Measurements from ENCODE around the gene PDCL3.

The PDCL3 gene

DNA sequence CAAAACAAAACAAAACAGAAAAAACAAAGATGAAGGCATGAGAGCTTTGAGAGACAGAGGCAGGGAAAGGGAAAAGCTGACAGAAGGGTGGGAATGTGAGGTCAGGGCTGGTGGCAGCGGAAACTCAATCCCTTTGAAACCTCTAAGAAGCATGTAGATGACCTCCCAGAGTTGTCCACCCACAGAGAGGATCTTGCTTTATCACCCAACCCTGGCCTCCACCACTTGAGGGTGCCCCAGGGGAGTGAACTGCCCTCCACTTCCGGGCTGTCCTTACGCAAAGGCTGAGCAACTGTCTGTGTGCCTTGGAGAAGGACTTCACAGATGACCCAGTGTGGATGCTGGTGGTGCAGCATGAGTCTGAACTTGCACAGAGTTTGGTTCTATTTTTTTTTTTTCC is 26.7 kb downstream of the PDCL3 start:
- Histone ChIP-seq H3K79me2 (ENCODE audit: control insufficient read depth, insufficient read depth, low read length, poor library complexity) (no peaks in the 10 kb centered on the region), H3K4me2 (ENCODE audit: low read length) (no peak overlapping the region), H3K27me3 (ENCODE audit: insufficient read depth, low read length) (no peaks in the 10 kb centered on the region), H4K91ac (ENCODE audit: low read depth, low read length) (no peak overlapping the region), H3K79me1 (ENCODE audit: low read length) (no peaks in the 10 kb centered on the region), H2AK5ac (ENCODE audit: low read length) (no peak overlapping the region), H4K8ac (ENCODE audit: low read depth, low read length) (no peak overlapping the region), H2BK12ac (ENCODE audit: low read length) (no peak overlapping the region), H2BK5ac (ENCODE audit: low read depth, low read length, poor library complexity) (no peak overlapping the region), H2BK120ac (ENCODE audit: insufficient read depth, low read length, poor library complexity) (no peak overlapping the region), H3K4me3 (ENCODE audit: low read depth, low read length) (no peak overlapping the region), H3K4me1 (ENCODE audit: control insufficient read depth in 1 of 2, insufficient read depth in 2 of 2, low read length in 2 of 2) (no peaks in the 10 kb centered on the region), H3K9ac (ENCODE audit: low read length) (no peak overlapping the region), H3K27ac (ENCODE audit: low read depth, low read length) (no peak overlapping the region), H4K12ac (ENCODE audit: low read depth, low read length) (no peak overlapping the region), H3K18ac (ENCODE audit: low read length) (no peak overlapping the region), H3K23ac (ENCODE audit: low read length) (no peak overlapping the region), H3K9me3 (ENCODE audit: insufficient read depth, low read depth, low read length) (peaks cover 1% of the 10 kb centered on the region), H3K14ac (ENCODE audit: low read length) (no peak overlapping the region), H3K4ac (ENCODE audit: low read depth, low read length) (no peak overlapping the region), H3K36me3 (ENCODE audit: control insufficient read depth in 1 of 2, insufficient read depth in 2 of 2, low read length in 2 of 2) (no peaks in the 10 kb centered on the region), H2AFZ (ENCODE audit: insufficient read depth, low read length, poor library complexity) (no peak overlapping the region)
- WGBS (ENCODE audit: extremely low coverage, insufficient coverage, insufficient read length) = no CpG with 5 or more reads among the region's 3 CpGs
- DNase-seq = peak in 1 of 2 donors; percentile 8

DNA sequence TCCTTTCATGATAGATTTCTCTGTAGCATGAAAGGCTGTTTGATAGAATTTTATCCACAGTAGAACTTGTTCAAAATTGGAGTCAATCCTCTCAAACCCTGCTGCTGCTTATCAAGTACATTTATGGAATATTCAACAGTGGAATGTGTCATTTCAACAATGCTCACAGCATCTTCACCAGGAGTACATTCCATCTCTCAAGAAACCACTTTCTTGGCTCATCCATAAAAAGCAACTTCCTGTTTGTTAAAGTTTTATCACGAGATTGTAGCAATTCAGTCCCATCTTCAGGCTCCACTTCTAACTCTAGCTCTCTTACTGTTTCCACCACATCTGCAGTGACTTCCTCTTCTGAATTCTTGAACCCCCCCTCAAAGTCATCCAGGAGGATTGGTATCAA is 29.4 kb downstream of the PDCL3 start:
- no peak overlapping the region for H2AK5ac ChIP-seq (ENCODE audit: low read length)
- no peak overlapping the region for H3K9ac ChIP-seq (ENCODE audit: low read length)
- no peak overlapping the region for H3K14ac ChIP-seq (ENCODE audit: low read length)
- peaks cover 1% of the 10 kb centered on the region for H3K9me3 ChIP-seq (ENCODE audit: insufficient read depth, low read depth, low read length)
- no CpG with 5 or more reads among the region's 1 CpG for WGBS (ENCODE audit: extremely low coverage, insufficient coverage, insufficient read length)
- no peak overlapping the region for H3K4ac ChIP-seq (ENCODE audit: low read depth, low read length)
- no peak overlapping the region for H4K8ac ChIP-seq (ENCODE audit: low read depth, low read length)
- H3K27me3 ChIP-seq (ENCODE audit: insufficient read depth, low read length) = no peaks in the 10 kb centered on the region
- H2BK12ac ChIP-seq (ENCODE audit: low read length) = no peak overlapping the region
- no peaks in the 10 kb centered on the region for H3K79me1 ChIP-seq (ENCODE audit: low read length)
- no peak overlapping the region for H3K4me2 ChIP-seq (ENCODE audit: low read length)
- H3K4me3 ChIP-seq (ENCODE audit: low read depth, low read length) = no peak overlapping the region
- H2AFZ ChIP-seq (ENCODE audit: insufficient read depth, low read length, poor library complexity) = no peak overlapping the region
- no peaks in the 10 kb centered on the region for H3K36me3 ChIP-seq (ENCODE audit: control insufficient read depth in 1 of 2, insufficient read depth in 2 of 2, low read length in 2 of 2)
- H3K4me1 ChIP-seq (ENCODE audit: control insufficient read depth in 1 of 2, insufficient read depth in 2 of 2, low read length in 2 of 2) = no peaks in the 10 kb centered on the region
- no peak overlapping the region for H2BK5ac ChIP-seq (ENCODE audit: low read depth, low read length, poor library complexity)
- H3K23ac ChIP-seq (ENCODE audit: low read length) = no peak overlapping the region
- H3K18ac ChIP-seq (ENCODE audit: low read length) = no peak overlapping the region
- H3K79me2 ChIP-seq (ENCODE audit: control insufficient read depth, insufficient read depth, low read length, poor library complexity) = no peaks in the 10 kb centered on the region
- no peak overlapping the region for H2BK120ac ChIP-seq (ENCODE audit: insufficient read depth, low read length, poor library complexity)
- H3K27ac ChIP-seq (ENCODE audit: low read depth, low read length) = no peak overlapping the region
- DNase-seq = no peak
- H4K91ac ChIP-seq (ENCODE audit: low read depth, low read length) = no peak overlapping the region
- no peak overlapping the region for H4K12ac ChIP-seq (ENCODE audit: low read depth, low read length)

DNA sequence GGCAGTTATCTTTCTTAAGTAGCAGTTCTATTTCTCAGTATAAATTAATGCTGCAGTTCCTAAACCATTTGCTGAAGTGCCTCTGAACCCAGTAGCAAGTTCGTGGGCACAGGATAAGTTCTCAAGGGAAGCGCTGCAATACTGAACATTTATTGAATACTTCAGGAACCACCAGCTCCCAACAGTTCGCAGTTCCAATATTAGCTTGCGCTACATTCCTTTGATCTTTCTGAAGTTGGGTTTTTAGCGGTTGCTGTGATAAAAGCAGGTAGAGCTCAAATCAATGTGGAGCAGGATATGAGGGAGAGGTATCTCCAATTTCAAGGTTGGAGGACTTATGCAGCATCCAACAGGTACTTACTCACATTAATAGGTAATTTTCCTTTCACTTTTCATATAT is 33.7 kb downstream of the PDCL3 start:
- no peak overlapping the region for H2BK12ac ChIP-seq (ENCODE audit: low read length)
- no peak overlapping the region for H3K9ac ChIP-seq (ENCODE audit: low read length)
- no peak overlapping the region for H3K4ac ChIP-seq (ENCODE audit: low read depth, low read length)
- no peak overlapping the region for H2BK5ac ChIP-seq (ENCODE audit: low read depth, low read length, poor library complexity)
- H2AFZ ChIP-seq (ENCODE audit: insufficient read depth, low read length, poor library complexity) = no peak overlapping the region
- H3K27ac ChIP-seq (ENCODE audit: low read depth, low read length) = no peak overlapping the region
- H3K4me2 ChIP-seq (ENCODE audit: low read length) = no peak overlapping the region
- no peak overlapping the region for H4K12ac ChIP-seq (ENCODE audit: low read depth, low read length)
- no peak for DNase-seq
- H4K91ac ChIP-seq (ENCODE audit: low read depth, low read length) = no peak overlapping the region
- no peak overlapping the region for H4K8ac ChIP-seq (ENCODE audit: low read depth, low read length)
- no CpG with 5 or more reads among the region's 5 CpGs for WGBS (ENCODE audit: extremely low coverage, insufficient coverage, insufficient read length)
- H3K4me1 ChIP-seq (ENCODE audit: control insufficient read depth in 1 of 2, insufficient read depth in 2 of 2, low read length in 2 of 2) = no peaks in the 10 kb centered on the region
- H2AK5ac ChIP-seq (ENCODE audit: low read length) = no peak overlapping the region
- no peaks in the 10 kb centered on the region for H3K79me2 ChIP-seq (ENCODE audit: control insufficient read depth, insufficient read depth, low read length, poor library complexity)
- H3K9me3 ChIP-seq (ENCODE audit: insufficient read depth, low read depth, low read length) = no peaks in the 10 kb centered on the region
- no peak overlapping the region for H3K23ac ChIP-seq (ENCODE audit: low read length)
- no peaks in the 10 kb centered on the region for H3K36me3 ChIP-seq (ENCODE audit: control insufficient read depth in 1 of 2, insufficient read depth in 2 of 2, low read length in 2 of 2)
- no peak overlapping the region for H2BK120ac ChIP-seq (ENCODE audit: insufficient read depth, low read length, poor library complexity)
- no peak overlapping the region for H3K4me3 ChIP-seq (ENCODE audit: low read depth, low read length)
- H3K18ac ChIP-seq (ENCODE audit: low read length) = no peak overlapping the region
- H3K14ac ChIP-seq (ENCODE audit: low read length) = no peak overlapping the region
- no peaks in the 10 kb centered on the region for H3K79me1 ChIP-seq (ENCODE audit: low read length)
- H3K27me3 ChIP-seq (ENCODE audit: insufficient read depth, low read length) = no peaks in the 10 kb centered on the region

DNA sequence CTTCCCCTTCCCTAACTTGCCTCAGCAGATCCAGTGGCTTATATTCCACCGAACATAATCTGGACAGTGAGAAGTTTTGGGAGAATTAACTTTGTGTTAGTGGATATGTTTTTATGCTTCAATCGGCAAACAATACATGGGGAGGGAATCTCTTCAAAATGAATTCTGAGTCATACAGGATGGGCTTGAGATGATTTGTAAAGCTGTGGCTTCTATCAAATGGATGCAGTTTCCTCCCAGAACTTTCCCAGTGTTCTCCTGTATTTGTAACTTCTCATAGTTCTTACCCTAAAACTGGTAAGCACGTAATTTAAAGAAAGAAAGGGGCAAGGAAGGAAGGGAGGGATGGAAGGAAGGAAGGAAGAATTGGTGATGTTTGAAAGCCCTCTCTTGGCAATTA is 36.8 kb downstream of the PDCL3 start:
- no peak overlapping the region for H2AFZ ChIP-seq (ENCODE audit: insufficient read depth, low read length, poor library complexity)
- no peak overlapping the region for H3K27ac ChIP-seq (ENCODE audit: low read depth, low read length)
- H2AK5ac ChIP-seq (ENCODE audit: low read length) = no peak overlapping the region
- no peaks in the 10 kb centered on the region for H3K27me3 ChIP-seq (ENCODE audit: insufficient read depth, low read length)
- peaks cover 4 to 7% of the 10 kb centered on the region in 2 experiments for H3K4me1 ChIP-seq (ENCODE audit: control insufficient read depth in 1 of 2, insufficient read depth in 2 of 2, low read length in 2 of 2)
- no peak overlapping the region for H4K8ac ChIP-seq (ENCODE audit: low read depth, low read length)
- H3K9me3 ChIP-seq (ENCODE audit: insufficient read depth, low read depth, low read length) = peaks cover 2% of the 10 kb centered on the region
- no peak overlapping the region for H2BK5ac ChIP-seq (ENCODE audit: low read depth, low read length, poor library complexity)
- H3K36me3 ChIP-seq (ENCODE audit: control insufficient read depth in 1 of 2, insufficient read depth in 2 of 2, low read length in 2 of 2) = no peaks in the 10 kb centered on the region
- no peak overlapping the region for H4K91ac ChIP-seq (ENCODE audit: low read depth, low read length)
- no peak overlapping the region for H3K4me3 ChIP-seq (ENCODE audit: low read depth, low read length)
- H3K23ac ChIP-seq (ENCODE audit: low read length) = no peak overlapping the region
- H3K4ac ChIP-seq (ENCODE audit: low read depth, low read length) = no peak overlapping the region
- no peak overlapping the region for H4K12ac ChIP-seq (ENCODE audit: low read depth, low read length)
- no peak overlapping the region for H2BK120ac ChIP-seq (ENCODE audit: insufficient read depth, low read length, poor library complexity)
- WGBS (ENCODE audit: extremely low coverage, insufficient coverage, insufficient read length) = no CpG with 5 or more reads among the region's 3 CpGs
- H3K9ac ChIP-seq (ENCODE audit: low read length) = no peak overlapping the region
- H3K18ac ChIP-seq (ENCODE audit: low read length) = no peak overlapping the region
- DNase-seq = no peak
- H3K79me2 ChIP-seq (ENCODE audit: control insufficient read depth, insufficient read depth, low read length, poor library complexity) = no peaks in the 10 kb centered on the region
- H3K4me2 ChIP-seq (ENCODE audit: low read length) = no peak overlapping the region
- H3K14ac ChIP-seq (ENCODE audit: low read length) = no peak overlapping the region
- H3K79me1 ChIP-seq (ENCODE audit: low read length) = no peaks in the 10 kb centered on the region
- H2BK12ac ChIP-seq (ENCODE audit: low read length) = no peak overlapping the region
